HG03571 (cell line): ENCODE results near the gene LHFPL2.

Source experiments
- ATAC-seq: cut with Tn5 transposase; IDR thresholded peaks from one replicate; pipeline ENCODE4 v1.9.1; 2021; ENCODE audit not compliant: unreplicated experiment

LHFPL2 gene

GRCh38 chr5:78642701-78643100, 5.9 kb downstream of the LHFPL2 start:
- ATAC-seq, result no peak

GRCh38 chr5:78640662-78641474, 7.7 kb downstream of the LHFPL2 start:
- peak; percentile 83 for ATAC-seq

GRCh38 chr5:78639791-78640190, 8.8 kb downstream of the LHFPL2 start:
- ATAC-seq, result no peak

- ATAC-seq, result no peak
These were observed 9.5 kb downstream of the LHFPL2 start for GRCh38 chr5:78638973-78639669.

- ATAC-seq, result no peak
These were observed 10.1 kb downstream of the LHFPL2 start for GRCh38 chr5:78638423-78638822.

- ATAC-seq, result no peak
These were observed 11.1 kb downstream of the LHFPL2 start for GRCh38 chr5:78637468-78637867.

GRCh38 chr5:78636682-78637081, 11.9 kb downstream of the LHFPL2 start:
- no peak for ATAC-seq

- ATAC-seq, result no peak
These were observed 13.9 kb downstream of the LHFPL2 start for GRCh38 chr5:78634634-78635033.

- no peak for ATAC-seq
These were observed 14.3 kb downstream of the LHFPL2 start for GRCh38 chr5:78634229-78634628.

- no peak for ATAC-seq
These were observed 14.9 kb downstream of the LHFPL2 start for GRCh38 chr5:78633700-78634099.

- no peak for ATAC-seq
These were observed 16.1 kb downstream of the LHFPL2 start for GRCh38 chr5:78632467-78632866.

- no peak for ATAC-seq
These were observed 16.6 kb downstream of the LHFPL2 start for GRCh38 chr5:78631931-78632330.

GRCh38 chr5:78630047-78630446, 18.5 kb downstream of the LHFPL2 start:
- ATAC-seq, result no peak

GRCh38 chr5:78629624-78630023, 18.9 kb downstream of the LHFPL2 start:
- no peak for ATAC-seq

- ATAC-seq, result no peak
These were observed 20.1 kb downstream of the LHFPL2 start for GRCh38 chr5:78628270-78628992.

- ATAC-seq, result no peak
These were observed 20.8 kb downstream of the LHFPL2 start for GRCh38 chr5:78627766-78628165.

- ATAC-seq, result no peak
These were observed 21.4 kb downstream of the LHFPL2 start for GRCh38 chr5:78627175-78627574.

GRCh38 chr5:78626009-78626571, 22.5 kb downstream of the LHFPL2 start:
- ATAC-seq, result no peak

- no peak for ATAC-seq
These were observed 23.6 kb downstream of the LHFPL2 start for GRCh38 chr5:78624992-78625391.

- ATAC-seq, result no peak
These were observed 24.5 kb downstream of the LHFPL2 start for GRCh38 chr5:78624011-78624541.

- no peak for ATAC-seq
These were observed 26.1 kb downstream of the LHFPL2 start for GRCh38 chr5:78622302-78622971.
